ENCODE measurements around the gene CLIP2.
"Not testable (repeated sequence)": the region's sequence is repeated elsewhere in the genome, so short reads cannot be mapped to it uniquely, and the experiment has no call there.

CLIP2 gene

DNA sequence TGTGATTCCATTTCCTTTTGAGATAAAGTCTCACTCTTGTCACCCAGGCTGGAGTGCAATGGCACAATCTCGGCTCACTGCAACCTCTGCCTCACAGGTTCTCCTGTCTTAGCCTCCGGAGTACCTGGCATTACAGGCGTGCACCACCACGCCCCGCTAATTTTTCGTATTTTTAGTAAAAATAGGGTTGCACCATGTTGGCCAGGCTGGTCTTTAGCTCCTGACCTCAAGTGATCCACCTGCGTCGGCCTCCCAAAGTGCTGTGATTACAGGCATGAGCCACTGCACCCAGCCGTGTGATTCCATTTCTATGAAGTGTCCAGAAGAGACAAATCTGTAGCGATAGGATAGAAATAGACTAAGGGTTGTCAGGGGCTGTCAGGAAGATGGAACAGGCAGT is 60.4 kb downstream of the CLIP2 start:
- no peak overlapping the region for H3K27ac ChIP-seq
- H3K4me3 ChIP-seq, result no peak overlapping the region
- TF ChIP-seq, protein P1, sequence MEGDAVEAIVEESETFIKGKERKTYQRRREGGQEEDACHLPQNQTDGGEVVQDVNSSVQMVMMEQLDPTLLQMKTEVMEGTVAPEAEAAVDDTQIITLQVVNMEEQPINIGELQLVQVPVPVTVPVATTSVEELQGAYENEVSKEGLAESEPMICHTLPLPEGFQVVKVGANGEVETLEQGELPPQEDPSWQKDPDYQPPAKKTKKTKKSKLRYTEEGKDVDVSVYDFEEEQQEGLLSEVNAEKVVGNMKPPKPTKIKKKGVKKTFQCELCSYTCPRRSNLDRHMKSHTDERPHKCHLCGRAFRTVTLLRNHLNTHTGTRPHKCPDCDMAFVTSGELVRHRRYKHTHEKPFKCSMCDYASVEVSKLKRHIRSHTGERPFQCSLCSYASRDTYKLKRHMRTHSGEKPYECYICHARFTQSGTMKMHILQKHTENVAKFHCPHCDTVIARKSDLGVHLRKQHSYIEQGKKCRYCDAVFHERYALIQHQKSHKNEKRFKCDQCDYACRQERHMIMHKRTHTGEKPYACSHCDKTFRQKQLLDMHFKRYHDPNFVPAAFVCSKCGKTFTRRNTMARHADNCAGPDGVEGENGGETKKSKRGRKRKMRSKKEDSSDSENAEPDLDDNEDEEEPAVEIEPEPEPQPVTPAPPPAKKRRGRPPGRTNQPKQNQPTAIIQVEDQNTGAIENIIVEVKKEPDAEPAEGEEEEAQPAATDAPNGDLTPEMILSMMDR (IDR thresholded peaks at IDR 0.05), result no peak
- DNase-seq (ENCODE audit: low spot score), result no peak

DNA sequence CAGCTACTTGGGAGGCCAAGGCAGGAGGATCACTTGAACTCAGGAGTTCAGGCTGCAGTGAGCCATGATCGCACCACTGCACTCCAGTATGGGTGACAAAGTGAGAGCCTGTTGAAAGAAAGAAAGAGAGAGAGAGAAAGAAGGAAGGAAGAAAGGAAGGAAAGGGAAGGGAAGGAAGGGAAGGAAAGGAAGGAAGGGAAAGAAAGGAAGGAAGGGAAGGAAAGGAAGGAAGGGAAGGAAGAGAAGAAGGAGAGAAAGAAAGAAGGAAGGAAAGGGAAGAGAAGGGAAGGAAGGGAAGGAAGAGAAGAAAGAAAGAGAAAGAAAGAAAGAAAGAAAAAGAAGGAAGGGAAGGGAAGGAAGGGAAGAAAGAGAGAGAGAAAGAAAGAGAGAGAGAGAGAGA is 61.5 kb downstream of the CLIP2 start:
- no peak for DNase-seq (ENCODE audit: low spot score)
- H3K27ac ChIP-seq, result no peak overlapping the region

DNA sequence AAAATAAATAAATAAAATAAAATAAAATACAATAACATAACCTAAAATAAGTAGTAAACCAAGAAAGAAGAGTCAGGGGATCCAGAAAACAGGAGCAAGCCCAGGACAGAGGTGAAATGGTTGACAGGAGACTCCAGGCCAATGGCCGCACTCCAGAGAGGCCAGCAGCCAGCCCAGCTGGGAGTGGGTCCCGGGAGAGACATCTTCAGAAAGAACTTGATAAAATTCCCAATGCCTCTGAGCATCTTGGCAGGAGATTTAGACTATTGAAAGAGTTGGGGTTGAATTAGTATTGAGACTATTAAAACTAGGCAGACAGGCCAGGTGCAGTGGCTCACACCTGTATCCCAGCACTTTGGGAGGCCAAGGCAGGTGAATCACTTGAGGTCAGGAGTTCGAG is 62.6 kb downstream of the CLIP2 start:
- Histone ChIP-seq H3K4me3 (no peak overlapping the region), H3K27ac (no peak overlapping the region)
- no peak for DNase-seq (ENCODE audit: low spot score)
- TF ChIP-seq, protein P1 (IDR thresholded peaks at IDR 0.05), result no peak

More for the DNA sequence above, 61.5 kb downstream of the CLIP2 start:
- TF ChIP-seq, protein P1 (IDR thresholded peaks at IDR 0.05), result no peak
- H3K4me3 ChIP-seq, result no peak overlapping the region

DNA sequence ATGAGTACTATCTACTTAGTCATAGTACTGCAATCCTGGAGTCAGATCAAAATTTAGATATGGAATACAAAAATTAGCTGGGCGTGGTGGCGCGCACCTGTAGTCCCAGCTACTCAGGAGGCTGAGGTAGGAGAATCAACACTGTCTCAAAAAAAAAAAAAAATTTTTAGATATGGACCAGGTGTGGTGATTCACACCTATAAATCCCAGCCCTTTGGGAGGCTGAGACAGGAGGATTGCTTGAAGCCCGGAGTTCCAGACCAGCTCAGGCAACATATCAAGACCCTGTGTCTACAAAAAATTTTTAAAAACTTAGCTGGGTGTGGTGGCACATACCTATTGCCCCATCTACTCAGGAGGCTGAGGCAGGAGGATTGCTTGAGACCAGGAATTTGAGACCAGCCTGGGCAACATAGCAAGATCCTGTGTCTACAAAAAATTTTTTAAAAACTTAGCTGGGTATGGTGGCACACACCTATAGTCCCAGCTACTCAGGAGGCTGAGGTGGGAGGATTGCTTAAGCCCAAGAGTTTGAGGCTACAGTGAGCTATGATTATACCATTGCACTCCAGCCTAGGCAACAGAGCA is 63.4 kb downstream of the CLIP2 start:
- not testable (repeated sequence) for H3K4me3 ChIP-seq; H3K27ac ChIP-seq; DNase-seq (ENCODE audit: low spot score)

DNA sequence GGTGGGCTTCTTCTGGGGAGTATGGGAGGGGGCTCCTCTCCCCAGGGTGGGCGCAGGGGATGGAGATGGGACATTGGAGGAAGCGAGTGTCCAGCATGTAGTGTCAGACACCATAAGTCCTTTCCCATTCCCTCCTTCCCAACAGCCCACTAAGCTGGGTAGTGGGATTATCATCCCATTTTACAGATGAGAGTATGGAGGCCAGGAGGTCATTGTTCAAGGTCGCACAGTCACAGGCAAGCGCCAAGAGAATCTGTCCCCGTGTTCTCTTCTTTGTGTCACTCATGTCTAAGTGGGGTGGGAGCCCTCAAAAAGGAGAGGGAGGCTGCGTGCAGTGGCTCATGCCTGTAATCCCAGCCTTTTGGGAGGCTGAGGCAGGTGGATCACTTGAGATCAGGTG is 64.8 kb downstream of the CLIP2 start:
- Histone ChIP-seq H3K4me3 (no peak overlapping the region), H3K27ac (no peak overlapping the region)
- TF ChIP-seq, protein P1 (IDR thresholded peaks at IDR 0.05), result no peak
- no peak for DNase-seq (ENCODE audit: low spot score)

DNA sequence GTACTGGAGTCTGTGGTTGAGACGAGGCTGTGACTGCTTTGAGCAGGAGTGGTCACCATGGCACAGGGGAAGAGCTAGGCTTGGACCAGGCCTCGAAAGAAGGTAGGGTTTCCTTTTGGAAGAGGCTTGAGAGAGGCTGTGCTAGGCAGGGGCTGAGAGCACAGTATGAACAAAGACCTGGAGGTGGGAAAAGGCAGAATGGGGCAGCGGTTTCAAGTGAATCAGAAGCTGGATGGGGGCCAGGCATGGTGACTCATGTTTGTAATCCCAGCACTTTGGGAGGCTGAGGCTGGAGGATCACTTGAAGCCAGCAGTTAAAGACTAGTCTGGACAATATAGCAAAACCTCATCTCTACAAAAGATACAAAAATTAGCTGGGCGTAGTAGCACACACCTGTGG is 65.9 kb downstream of the CLIP2 start:
- H3K4me3 ChIP-seq, result no peak overlapping the region
- no peak for DNase-seq (ENCODE audit: low spot score)
- no peak overlapping the region for H3K27ac ChIP-seq
- TF ChIP-seq, protein P1 (IDR thresholded peaks at IDR 0.05), result no peak

DNA sequence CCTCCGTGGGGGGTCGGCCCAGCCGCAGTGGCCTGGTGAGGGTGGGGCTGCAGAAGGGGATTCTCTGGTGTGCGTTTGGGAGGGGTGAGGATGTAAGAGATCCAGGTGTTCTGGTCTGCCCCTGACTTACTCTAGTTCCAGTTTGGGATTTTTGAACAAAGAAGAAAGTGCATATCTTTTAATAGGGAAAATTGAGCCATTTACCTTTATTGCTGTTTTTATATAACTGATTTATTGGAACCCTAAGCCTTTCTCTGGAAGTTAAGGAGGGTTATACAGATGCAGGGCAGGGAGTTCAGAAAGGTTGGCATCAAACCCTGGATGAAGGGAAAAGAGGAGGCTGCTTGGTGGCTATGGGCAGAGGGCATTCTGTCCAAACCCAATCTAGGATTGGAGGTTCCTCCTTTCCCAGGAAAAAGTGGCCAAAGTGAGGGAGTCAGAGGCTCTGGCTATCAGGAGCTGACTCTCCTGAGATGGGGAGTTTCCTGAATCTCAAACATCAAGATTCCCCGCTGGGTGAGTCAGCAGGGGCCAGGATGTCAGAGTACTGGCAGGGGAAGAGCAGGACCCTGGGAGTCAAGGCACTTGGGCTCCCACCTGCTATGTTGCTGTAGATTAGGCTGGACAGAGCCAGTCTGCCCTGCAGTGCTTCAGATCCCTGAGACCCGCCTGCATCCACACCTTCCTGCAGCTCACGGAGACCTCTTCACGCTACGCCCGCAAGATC is 67.5 kb downstream of the CLIP2 start:
- TF ChIP-seq, protein P1 (IDR thresholded peaks at IDR 0.05), result no peak
- DNase-seq (ENCODE audit: low spot score), result no peak
- no peak overlapping the region for H3K4me3 ChIP-seq
- H3K27ac ChIP-seq, result no peak overlapping the region

Data from coronary artery (tissue), 2 donors.